Vagina (tissue), 2 donors: ENCODE data around the gene PRSS48.
"Not testable (repeated sequence)": the region's sequence is repeated elsewhere in the genome, so short reads cannot be mapped to it uniquely, and the experiment has no call there.

ENCODE experiments used
- CTCF ChIP-seq, 3 experiments: fragments of 450-650 bp in 2 of 3; fragments of 200-600 bp in 1 of 3; sonication (generic) in 1 of 3; IDR thresholded peaks; one replicate each; pipeline ENCODE4 v1.5.1; 2017 to 2019; ENCODE audit warnings: antibody characterized with exemption in 3 of 3, mild to moderate bottlenecking in 2 of 3, moderate library complexity in 2 of 3
- POLR2A ChIP-seq, 2 donors: fragments of 450-650 bp; IDR thresholded peaks; one replicate each; pipeline ENCODE4 v1.6.1; 2017; ENCODE audit warnings: antibody characterized with exemption in 2 of 2, mild to moderate bottlenecking in 2 of 2, moderate library complexity in 2 of 2
- POLR2AphosphoS5 ChIP-seq, 2 donors: sonication (generic); formaldehyde crosslinking; IDR thresholded peaks; one replicate each; pipeline ENCODE4 v1.9.0; 2017; ENCODE audit warnings: antibody characterized with exemption in 2 of 2, mild to moderate bottlenecking in 2 of 2, low read depth in 1 of 2; ENCODE audit not compliant: insufficient read depth in 1 of 2

GRCh38 chr4:151322161-151322560 is 45.2 kb downstream of the PRSS48 start:
- TF ChIP-seq POLR2A (IDR thresholded peaks at IDR 0.05); CTCF (IDR thresholded peaks at IDR 0.05); POLR2AphosphoS5 (IDR thresholded peaks at IDR 0.05; ENCODE audit: insufficient read depth in 1 of 2, low read depth in 1 of 2): not testable (repeated sequence)
